ENCODE data around the gene LRPPRC.
"Not testable (repeated sequence)": the region's sequence is repeated elsewhere in the genome, so short reads cannot be mapped to it uniquely, and the experiment has no call there.

The LRPPRC gene

DNA sequence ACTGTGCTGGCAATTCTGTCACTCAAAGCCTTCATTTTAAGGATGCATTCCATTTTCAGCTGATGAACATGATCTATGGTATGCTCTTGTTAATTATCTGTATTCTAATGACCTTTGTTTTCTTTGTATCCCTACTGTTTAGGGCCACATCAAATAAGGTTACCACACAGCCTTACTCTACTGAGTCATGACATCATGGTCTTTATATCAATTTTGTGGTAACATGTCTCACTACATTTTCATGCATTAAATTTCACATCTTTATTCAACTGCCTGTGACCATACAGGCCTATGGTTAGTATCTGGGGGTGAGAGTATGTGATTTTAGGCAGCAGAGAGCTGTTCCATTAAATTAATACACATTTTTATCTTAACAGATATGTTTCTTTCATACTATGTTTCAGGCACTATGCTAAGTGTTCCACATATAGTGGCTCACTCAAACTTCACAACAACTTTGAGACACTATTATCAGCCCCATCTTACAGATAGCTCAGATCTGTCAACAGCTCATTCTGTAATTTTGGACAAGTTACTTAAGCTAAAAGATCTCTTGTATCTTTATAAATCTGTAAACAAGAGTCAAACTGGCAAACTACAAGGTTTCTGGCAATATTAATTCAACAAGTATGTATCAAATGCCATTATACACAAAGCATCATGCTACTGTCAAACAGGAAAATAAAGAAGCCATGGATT is 18.0 kb downstream of the LRPPRC start:
- DNase-seq (ENCODE audit: low spot score), result no peak

DNA sequence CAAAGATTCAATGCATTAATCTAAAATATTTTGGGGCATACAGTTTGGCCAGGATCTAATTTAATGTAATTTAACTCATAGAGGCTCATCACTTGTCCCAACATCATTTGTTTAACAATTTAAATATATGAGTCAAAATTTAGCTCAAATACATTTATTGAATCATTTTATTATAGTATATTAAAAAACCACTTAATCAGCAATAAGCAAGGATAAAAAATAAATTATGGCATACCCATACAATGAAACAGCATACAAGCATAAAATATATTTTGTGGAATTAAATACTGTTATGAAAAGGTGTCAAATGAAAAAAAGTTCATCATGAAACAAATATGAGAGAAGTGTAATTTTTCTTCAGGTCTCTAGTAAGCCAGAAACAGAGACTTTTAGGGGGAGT is 34.9 kb downstream of the LRPPRC start:
- DNase-seq (ENCODE audit: low spot score), result no peak

DNA sequence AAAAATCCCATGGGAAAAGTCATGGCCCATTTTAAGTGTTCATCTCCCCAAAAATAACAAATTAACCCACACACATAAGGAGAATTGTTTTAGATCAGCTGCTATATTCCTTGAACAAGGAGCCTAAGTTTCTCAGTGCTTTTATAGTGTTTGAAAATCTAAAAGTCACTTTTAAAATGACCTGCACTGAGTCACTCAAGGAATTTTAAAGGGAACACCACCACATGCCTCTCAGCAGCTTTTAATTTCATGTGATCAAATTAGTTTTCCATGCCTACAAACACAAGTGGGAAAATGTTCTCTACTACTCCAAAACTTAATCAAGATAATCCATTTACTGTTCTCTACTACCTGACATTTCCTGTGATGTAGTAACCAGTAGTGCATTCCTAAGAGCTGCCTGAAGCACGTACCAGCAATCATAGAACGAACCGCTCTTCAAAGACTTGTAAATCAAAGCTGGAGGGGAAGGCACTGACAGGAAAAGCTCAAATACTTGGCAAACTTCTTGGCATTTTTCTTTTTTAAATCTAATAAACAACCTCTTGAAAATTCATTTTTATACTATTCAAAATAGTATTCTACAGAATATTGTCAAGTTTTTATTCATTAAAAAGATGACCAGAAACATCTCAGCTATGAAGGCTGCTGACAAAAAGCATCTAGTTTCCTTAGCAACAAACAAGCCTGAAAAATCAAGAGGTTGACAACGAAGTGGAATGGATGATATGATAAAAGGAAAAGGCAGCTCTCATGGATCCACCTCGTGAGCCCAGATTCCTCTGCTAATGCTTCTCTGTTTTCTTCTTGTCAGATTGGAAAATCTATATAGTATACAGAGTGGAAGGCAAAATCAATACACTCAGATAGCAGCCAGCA is 37.2 kb downstream of the LRPPRC start:
- no peak for DNase-seq (ENCODE audit: low spot score)

DNA sequence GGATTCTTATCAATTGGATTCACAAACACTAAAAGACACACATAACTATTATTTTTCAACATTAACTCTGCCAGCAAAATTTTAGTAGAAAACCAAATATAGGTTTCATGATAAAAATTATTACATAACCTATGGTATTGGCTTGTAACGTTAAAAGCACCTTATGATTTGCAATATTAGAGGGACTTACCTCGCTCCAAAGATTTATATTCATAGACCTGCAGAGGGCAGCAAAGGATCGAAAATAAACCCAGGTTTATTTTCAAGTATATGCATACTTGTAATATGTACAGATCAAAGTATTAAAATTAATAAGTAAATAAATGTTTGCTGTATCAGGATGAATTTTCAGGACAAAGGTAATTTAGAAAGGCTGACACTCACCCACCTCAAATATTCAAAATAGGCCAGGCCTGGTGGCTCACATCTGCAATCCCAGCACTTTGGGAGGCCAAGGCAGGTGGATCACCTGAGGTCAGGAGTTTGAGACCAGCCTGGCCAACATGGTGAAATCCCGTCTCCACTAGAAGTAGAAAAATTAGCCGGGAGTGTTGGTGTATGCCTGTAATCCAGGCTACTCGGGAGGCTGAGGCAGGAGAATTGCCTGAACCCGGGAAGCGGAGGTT is 45.3 kb downstream of the LRPPRC start:
- DNase-seq (ENCODE audit: low spot score), result peak; percentile 2

DNA sequence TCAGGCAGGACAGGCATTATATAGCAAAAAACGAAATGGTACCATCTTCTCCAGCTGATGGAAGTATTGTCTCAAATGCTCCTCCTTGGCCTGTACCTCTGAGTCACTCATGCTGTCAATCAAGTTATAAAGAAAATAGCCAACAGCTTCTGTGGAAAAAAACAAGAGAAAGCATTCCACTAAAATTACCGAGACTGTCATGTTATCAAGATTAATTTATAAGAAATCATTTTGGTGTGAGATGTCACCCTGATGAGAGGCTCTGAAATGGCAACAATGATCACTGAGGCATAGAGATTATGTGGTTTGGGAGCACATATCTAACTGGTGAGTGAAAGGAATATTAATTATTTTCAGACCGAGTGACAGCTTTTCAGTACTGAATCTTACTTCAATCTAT is 47.4 kb downstream of the LRPPRC start:
- DNase-seq (ENCODE audit: low spot score), result no peak

DNA sequence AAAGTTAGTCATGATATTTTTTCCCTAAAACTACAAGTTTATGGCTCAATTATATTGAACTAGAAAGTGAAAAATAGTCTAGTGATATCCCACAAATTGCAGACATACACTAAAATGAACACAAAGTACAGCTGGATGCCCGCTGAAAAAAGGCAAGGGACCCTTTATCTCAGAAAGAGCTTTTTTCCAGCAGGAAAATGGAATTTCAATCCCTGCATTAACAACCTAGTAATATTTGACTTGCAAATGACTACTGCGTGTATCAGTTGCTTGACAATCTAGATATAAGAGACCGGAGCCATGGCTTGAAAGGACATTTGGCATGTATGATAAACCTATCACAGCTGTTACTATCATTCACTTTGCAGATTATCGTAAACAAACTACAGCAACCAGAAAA is 49.1 kb downstream of the LRPPRC start:
- DNase-seq (ENCODE audit: low spot score), result no peak

DNA sequence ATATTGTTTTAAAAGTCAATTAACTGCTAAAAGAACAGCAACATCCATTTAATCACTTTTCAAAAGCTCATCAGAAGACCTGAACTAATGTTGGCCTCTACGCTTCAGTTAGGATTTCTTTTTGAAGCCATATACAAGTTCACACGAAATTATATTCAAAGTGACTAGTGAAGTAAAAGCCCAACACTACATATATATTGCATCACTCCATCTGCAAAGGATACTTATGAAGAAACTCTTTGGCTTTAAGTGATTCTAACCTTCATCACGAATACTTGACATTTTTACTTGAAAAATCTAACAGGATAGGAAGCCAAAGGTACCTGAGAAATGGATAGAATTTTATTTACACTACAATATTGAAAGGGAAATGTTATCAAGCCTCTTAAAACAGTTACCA is 50.4 kb downstream of the LRPPRC start:
- no peak for DNase-seq (ENCODE audit: low spot score)

DNA sequence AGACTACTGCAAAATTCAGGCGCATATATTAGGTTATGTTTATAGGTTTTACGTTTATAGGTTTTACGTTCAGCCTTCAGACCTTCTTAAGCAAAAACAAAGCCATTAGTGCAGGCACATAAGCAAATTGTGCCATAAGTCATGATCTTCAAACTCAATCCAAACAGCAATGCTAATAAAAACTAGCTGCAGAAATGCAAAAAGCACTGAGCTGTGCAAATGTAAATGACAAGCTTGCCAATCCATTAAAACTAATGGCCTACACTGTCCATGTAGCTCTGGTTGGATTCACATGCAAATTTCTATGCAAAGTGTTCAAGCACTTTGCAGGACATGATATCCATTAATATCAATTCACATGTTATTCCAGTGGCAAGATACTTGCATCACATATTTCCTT is 50.9 kb downstream of the LRPPRC start:
- DNase-seq (ENCODE audit: low spot score), result no peak

DNA sequence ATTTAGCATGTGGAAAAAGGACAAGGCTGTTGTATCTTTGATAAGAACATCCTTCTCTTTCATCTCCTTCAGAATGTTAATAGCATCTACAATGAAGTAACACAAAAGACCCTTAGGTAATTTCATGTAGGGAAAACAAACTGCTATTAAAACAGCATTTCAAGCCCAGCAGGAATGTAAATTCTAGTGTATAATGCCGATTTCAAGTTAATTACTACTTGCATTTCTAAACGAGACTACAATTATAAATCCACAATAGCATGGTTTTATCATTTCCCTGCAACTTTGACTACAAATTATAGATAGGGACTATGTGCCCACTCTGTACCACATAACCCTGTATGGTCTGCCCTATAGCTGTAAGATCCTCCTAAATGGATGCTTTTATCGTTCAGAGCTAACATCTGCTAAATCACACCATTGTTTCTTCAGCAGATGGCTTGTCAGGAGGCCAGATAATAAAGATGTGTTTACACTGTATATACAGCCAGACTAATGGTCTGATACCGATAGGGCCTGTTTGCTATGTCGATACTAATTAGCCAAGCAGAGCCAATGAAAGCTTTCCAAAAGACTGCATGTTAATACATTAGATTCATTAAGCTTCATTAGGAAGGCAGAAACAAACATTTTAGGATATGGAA is 51.9 kb downstream of the LRPPRC start:
- peak; percentile 1 for DNase-seq (ENCODE audit: low spot score)

DNA sequence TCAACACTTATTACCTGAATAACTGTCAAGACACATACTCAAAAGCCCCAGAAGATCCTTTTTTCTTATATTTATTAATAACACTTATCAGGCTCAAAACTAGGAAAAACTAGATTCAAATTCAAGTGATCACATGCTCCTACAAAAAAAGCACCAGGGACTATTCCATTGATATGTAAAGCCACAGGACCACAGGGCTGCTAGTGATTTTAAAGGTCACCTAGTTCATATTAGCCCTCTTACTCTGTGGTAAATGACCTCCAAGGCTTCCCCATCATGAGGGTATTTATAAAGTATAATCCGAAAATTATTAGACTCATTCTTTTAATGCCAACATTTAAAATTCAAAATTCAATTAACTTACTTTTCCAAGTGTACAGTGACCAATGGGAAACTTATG is 52.5 kb downstream of the LRPPRC start:
- DNase-seq (ENCODE audit: low spot score), result no peak

DNA sequence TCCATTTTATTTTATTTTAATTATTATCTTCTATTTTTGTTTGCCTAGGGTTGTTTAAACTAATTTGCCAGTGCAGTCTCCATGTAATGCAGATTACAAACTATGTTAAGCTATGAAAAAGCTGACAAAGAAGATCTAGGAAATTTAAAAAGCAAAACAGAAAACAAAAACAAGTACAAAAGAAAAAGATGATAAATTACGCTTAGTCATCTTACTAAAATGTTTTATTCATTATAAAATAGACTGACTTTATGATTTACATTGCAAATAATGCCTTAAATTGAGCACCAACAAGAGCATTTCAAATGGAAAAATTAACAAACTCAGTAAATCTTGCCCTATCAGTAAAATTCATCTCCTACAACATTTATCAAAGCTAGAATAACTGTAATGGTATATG is 52.9 kb downstream of the LRPPRC start:
- no peak for DNase-seq (ENCODE audit: low spot score)

DNA sequence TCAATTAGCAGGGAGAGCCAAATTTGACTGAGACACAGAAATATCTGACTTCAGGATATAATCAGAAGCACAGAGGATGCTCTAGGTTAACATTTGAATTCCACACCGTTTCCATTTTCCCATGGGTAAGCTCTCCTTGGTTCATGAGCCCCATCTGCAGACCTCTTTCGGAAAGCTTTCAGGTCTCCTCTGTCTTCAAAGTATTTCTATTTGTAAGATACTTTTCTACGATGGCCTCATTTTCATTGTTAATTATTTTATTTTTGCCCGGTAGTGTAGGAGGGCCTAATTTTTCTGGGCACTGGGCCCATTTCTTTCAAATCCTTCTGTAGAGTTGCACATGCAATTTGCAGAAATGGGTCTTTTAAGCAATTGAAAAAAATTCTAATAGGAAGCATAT is 53.8 kb downstream of the LRPPRC start:
- no peak for DNase-seq (ENCODE audit: low spot score)

DNA sequence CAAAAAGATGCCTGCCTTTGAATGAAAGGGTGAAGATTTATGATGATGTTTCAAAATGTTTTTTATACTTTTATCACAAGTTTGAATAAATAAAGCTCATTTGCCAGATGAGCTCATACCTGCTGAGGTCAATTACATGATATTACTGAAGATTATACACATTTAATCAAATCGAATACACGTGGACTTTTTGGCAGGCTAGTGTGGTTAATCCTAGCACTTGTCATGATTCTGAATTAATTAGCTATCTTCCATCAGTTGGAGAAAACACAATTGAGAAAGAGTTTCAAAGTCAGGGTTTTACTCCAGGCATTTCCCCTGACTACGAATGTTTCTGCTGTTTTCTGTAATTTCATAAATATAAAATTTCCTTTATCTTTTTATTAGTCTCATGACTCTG is 54.4 kb downstream of the LRPPRC start:
- DNase-seq (ENCODE audit: low spot score), result no peak

DNA sequence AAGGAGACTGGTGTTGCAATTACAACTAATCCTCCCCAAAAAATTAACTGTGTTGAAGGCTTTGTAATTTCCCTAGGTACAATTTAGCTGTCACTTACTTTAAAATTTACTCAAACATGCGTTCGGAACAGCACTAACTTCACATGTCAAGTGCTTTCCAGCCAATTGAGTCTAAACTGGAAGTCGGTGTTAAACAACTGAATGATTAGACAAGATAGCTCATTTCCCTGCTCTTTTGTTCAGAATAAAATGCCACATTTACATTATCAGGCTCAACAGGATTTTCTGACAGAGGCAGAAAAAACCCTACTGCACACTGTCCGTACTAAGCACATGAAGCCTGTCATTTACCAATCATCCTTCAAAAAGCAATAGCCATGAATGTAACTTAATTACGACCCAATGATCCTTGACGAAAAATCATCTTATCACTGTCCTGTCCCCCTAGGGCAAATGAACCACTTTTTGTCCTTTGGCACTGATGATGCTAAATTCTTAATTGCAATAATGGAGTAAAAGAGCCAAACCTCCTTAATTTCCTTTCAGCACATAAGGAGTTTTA is 56.0 kb downstream of the LRPPRC start:
- DNase-seq (ENCODE audit: low spot score), result no peak

DNA sequence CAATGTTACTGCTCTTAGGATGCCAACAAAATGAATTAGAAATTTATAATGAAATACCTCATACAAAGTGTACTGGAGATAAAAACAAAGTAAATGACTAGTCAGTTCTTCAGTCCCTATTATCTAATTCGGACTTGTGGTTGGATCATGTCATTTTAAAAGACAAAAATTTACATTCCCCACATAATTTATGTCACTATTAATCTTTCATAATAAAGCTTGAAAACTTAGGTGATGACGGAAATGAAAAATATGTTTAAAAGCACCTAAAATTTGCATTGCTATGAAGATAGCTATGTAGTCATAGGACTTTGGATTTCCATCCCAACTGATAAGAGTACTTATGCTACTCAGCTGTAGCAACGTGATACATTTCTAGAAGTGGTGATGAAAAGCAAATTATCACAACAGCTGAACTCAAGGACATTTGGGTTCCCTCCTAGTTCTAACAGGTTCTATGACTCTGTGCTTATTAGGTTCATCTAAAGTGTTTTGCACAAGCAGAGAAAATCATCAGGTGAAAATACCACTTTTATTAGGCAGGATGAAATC is 58.4 kb downstream of the LRPPRC start:
- no peak for DNase-seq (ENCODE audit: low spot score)

DNA sequence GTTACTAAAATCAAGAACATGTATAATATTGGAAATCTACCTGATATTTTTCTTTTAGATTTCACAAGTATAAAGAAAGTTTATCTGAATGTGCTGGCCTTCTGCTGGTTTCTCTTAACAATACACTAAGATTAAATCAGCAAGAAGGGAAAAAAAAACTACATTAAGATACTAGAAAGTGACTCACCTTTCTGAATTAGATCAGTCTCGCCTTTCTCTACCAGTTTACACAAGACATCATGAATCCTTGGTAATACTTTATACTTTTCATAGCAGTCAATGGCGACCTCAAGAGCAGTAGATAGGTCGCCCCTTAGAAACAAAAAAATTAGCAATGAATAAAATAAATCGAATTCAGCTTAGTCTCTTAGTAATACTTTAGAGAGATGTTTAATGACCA is 61.2 kb downstream of the LRPPRC start:
- DNase-seq (ENCODE audit: low spot score), result no peak

DNA sequence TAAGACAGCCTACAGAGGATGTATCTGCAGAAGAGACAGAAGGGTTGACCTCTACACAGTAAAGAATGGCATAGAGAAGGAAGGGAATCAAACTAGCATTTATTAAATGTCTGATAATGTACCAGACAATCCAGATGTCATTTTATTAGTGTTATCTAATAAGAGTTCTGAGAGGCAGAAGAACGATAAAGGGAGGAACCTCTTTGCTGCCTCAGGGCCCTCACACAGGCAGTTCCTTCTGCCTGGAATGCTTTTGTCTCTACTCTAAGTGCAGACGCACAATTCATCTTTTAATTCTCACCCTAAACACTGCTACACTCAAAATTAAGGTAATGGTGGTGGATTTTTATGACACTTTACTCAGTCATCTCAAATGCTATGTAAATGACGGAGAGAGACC is 64.5 kb downstream of the LRPPRC start:
- no peak for DNase-seq (ENCODE audit: low spot score)

DNA sequence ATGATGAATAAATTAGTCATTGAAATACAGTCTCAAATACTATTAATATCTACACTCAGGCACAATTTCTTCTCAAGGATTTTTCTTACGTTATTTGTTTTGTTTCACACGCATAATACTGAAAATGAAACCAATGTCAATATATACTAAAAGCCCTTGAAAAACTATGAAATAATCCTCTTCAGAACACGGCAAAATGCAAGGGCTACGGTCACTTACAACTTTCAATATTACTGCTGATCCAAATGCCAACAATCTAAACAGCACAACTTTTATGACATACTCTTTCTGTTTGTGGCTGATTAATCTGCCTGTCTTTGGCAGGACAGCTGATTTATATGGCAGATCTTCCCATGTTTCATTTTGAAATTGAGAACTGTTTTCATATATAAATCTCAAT is 68.3 kb downstream of the LRPPRC start:
- no peak for DNase-seq (ENCODE audit: low spot score)

DNA sequence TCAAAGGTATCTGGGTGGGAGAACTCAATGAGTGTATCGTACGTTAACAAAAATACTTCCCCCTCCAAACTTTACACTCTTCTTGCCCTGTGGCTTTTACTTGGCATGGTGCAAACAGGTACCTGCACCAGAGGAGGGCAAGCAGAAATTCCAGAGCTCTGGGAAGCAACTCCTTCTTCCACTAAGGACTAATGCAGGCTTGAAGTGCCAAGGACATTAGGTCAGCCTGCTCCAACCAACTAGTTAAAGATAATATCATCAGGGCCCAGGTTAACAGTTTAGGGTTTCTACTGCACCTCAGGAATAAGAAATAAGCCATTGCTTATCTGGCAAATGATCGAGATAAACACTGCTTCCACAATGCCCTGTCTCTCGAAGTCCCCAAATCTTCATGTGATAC is 70.4 kb downstream of the LRPPRC start:
- DNase-seq (ENCODE audit: low spot score), result no peak

DNA sequence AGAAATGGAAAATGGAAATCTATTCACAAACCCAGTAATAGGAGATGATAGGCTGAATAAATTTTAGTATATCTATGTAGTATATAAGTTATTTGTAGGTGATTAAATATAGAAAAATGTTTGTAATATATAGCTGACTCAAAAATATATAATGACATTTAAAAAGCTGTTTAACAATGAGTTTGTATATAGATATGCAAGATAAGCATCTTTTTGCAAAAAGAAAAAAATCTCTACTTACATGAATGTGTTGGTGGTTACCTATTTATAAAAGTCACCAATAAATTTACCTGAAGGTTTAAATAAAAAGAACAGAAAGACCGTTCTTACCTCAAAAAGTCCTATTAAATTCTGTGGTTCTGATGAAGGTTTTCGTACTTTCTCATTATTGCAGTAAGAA is 71.3 kb downstream of the LRPPRC start:
- no peak for DNase-seq (ENCODE audit: low spot score)

DNA sequence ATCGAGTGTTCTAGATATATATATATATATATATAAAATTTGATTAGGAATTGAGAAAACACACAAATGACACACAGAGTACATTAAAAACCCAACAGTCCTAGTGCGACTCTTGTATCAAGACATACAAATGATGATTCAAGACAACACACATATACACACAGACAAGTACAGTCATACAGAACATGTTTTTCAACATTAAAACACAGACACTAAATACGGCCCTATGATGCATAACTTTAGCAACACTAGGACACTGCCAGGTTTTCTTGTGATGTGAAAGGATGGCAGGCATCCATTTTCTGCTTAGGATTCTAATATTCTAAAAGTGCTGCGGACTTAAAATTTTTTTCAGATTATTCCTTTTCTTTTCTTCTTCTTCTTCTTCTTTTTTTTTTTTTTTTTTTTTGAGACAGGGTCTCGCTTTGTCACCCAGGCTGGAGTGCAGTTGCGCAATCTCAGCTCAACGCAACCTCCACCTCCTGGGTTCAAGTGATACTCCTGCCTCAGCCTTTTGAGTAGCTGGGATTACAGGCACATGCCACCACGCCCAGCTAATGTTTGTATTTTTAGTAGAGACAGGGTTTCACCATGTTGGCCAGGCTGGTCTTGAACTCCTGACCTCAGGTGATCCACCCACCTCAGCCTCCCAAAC is 84.5 kb downstream of the LRPPRC start:
- DNase-seq (ENCODE audit: low spot score), result not testable (repeated sequence)

Data from HuH-7 (cell line).